GM23338 (cell line): ENCODE results near the gene SNX11.

Source experiments
- CREB1 ChIP-seq: fragments of 250-450 bp; sonication (Bioruptor Pico); IDR thresholded peaks from 2 replicates; pipeline ENCODE4 v1.5.0; 2020; ENCODE audit warnings: low read depth, mild to moderate bottlenecking, moderate library complexity
- EZH2 ChIP-seq: fragments of 200-600 bp; sonication (generic); IDR thresholded peaks from one replicate; pipeline ENCODE4 v1.8.0; 2017; ENCODE audit warnings: antibody characterized with exemption, mild to moderate bottlenecking, low read depth; ENCODE audit not compliant: unreplicated experiment
- EZH2phosphoT487 ChIP-seq: fragments of 200-600 bp; sonication (generic); IDR thresholded peaks from one replicate; pipeline ENCODE4 v1.8.1; 2018; ENCODE audit warnings: antibody characterized with exemption; ENCODE audit not compliant: unreplicated experiment
- JUNB ChIP-seq: IDR thresholded peaks from one replicate; pipeline ENCODE4 v1.6.1; 2016; ENCODE audit warnings: antibody characterized with exemption; ENCODE audit not compliant: unreplicated experiment
- NANOG ChIP-seq: IDR thresholded peaks from 2 replicates; pipeline ENCODE4 v1.6.1; 2016; ENCODE audit warnings: antibody characterized with exemption, borderline replicate concordance
- POLR2AphosphoS5 ChIP-seq: IDR thresholded peaks from 2 replicates; pipeline ENCODE4 v1.6.1; 2016; ENCODE audit warnings: antibody characterized with exemption, low read depth
- ZNF114 ChIP-seq: fragments of 250-450 bp; sonication (Bioruptor Pico); IDR thresholded peaks from 2 replicates; pipeline ENCODE4 v1.5.0; 2020; ENCODE audit warnings: mild to moderate bottlenecking, moderate library complexity
- ZNF331 ChIP-seq: fragments of 250-450 bp; sonication (Bioruptor Pico); IDR thresholded peaks from 2 replicates; pipeline ENCODE4 v1.5.0; 2020; ENCODE audit warnings: low read depth, mild to moderate bottlenecking, moderate library complexity
- TF ChIP-seq, protein P1 (sequence below), 2 experiments: fragments of 200-600 bp in 1 of 2; sonication (generic) in 1 of 2; conservative IDR thresholded peaks; 2 replicates each; pipeline versions ENCODE4 v1.5.1 to v1.6.1; 2016 to 2017; ENCODE audit warnings: antibody characterized with exemption in 2 of 2, low read depth in 2 of 2, mild to moderate bottlenecking in 2 of 2, moderate library complexity in 1 of 2
- TF ChIP-seq, protein P2 (sequence below): IDR thresholded peaks from one replicate; pipeline ENCODE4 v1.6.1; 2018; ENCODE audit warnings: antibody characterized with exemption; ENCODE audit not compliant: unreplicated experiment
- TF ChIP-seq, protein P3 (sequence below): IDR thresholded peaks from 2 replicates; pipeline ENCODE4 v1.6.1; 2016; ENCODE audit warnings: antibody characterized with exemption
- TF ChIP-seq, protein P4 (sequence below): fragments of 250-450 bp; sonication (Bioruptor Pico); IDR thresholded peaks from 2 replicates; pipeline ENCODE4 v1.5.0; 2020; ENCODE audit warnings: mild to moderate bottlenecking, moderate library complexity

DNA sequence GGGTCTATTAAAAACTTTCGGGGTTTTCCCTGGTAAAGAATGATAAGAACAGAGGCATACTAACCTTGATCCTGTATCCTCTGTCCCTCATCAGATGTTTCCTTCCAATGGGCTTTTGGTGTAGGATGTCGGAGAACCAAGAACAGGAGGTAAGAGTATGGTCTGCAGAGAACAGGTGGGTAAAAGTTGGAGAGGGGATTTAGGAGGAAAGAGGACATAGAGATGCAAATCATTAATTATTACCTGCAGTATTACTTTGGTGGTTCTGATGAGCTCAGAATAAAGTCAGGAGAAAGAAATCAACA, 4.3 kb downstream of the SNX11 start:
- TF ChIP-seq, protein P1, sequence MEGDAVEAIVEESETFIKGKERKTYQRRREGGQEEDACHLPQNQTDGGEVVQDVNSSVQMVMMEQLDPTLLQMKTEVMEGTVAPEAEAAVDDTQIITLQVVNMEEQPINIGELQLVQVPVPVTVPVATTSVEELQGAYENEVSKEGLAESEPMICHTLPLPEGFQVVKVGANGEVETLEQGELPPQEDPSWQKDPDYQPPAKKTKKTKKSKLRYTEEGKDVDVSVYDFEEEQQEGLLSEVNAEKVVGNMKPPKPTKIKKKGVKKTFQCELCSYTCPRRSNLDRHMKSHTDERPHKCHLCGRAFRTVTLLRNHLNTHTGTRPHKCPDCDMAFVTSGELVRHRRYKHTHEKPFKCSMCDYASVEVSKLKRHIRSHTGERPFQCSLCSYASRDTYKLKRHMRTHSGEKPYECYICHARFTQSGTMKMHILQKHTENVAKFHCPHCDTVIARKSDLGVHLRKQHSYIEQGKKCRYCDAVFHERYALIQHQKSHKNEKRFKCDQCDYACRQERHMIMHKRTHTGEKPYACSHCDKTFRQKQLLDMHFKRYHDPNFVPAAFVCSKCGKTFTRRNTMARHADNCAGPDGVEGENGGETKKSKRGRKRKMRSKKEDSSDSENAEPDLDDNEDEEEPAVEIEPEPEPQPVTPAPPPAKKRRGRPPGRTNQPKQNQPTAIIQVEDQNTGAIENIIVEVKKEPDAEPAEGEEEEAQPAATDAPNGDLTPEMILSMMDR (conservative IDR thresholded peaks at IDR 0.05; ENCODE audit: low read depth in 2 of 2), result no peak
- TF ChIP-seq EZH2, result no peak
- TF ChIP-seq EZH2phosphoT487, result no peak
- TF ChIP-seq POLR2AphosphoS5, result no peak
- no peak for TF ChIP-seq CREB1 (CRISPR knock-in tag)
- TF ChIP-seq, protein P2, sequence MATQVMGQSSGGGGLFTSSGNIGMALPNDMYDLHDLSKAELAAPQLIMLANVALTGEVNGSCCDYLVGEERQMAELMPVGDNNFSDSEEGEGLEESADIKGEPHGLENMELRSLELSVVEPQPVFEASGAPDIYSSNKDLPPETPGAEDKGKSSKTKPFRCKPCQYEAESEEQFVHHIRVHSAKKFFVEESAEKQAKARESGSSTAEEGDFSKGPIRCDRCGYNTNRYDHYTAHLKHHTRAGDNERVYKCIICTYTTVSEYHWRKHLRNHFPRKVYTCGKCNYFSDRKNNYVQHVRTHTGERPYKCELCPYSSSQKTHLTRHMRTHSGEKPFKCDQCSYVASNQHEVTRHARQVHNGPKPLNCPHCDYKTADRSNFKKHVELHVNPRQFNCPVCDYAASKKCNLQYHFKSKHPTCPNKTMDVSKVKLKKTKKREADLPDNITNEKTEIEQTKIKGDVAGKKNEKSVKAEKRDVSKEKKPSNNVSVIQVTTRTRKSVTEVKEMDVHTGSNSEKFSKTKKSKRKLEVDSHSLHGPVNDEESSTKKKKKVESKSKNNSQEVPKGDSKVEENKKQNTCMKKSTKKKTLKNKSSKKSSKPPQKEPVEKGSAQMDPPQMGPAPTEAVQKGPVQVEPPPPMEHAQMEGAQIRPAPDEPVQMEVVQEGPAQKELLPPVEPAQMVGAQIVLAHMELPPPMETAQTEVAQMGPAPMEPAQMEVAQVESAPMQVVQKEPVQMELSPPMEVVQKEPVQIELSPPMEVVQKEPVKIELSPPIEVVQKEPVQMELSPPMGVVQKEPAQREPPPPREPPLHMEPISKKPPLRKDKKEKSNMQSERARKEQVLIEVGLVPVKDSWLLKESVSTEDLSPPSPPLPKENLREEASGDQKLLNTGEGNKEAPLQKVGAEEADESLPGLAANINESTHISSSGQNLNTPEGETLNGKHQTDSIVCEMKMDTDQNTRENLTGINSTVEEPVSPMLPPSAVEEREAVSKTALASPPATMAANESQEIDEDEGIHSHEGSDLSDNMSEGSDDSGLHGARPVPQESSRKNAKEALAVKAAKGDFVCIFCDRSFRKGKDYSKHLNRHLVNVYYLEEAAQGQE, result no peak
- TF ChIP-seq, protein P3, sequence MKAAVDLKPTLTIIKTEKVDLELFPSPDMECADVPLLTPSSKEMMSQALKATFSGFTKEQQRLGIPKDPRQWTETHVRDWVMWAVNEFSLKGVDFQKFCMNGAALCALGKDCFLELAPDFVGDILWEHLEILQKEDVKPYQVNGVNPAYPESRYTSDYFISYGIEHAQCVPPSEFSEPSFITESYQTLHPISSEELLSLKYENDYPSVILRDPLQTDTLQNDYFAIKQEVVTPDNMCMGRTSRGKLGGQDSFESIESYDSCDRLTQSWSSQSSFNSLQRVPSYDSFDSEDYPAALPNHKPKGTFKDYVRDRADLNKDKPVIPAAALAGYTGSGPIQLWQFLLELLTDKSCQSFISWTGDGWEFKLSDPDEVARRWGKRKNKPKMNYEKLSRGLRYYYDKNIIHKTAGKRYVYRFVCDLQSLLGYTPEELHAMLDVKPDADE, result no peak
- TF ChIP-seq NANOG, result no peak
- TF ChIP-seq JUNB, result no peak
- TF ChIP-seq, protein P4, sequence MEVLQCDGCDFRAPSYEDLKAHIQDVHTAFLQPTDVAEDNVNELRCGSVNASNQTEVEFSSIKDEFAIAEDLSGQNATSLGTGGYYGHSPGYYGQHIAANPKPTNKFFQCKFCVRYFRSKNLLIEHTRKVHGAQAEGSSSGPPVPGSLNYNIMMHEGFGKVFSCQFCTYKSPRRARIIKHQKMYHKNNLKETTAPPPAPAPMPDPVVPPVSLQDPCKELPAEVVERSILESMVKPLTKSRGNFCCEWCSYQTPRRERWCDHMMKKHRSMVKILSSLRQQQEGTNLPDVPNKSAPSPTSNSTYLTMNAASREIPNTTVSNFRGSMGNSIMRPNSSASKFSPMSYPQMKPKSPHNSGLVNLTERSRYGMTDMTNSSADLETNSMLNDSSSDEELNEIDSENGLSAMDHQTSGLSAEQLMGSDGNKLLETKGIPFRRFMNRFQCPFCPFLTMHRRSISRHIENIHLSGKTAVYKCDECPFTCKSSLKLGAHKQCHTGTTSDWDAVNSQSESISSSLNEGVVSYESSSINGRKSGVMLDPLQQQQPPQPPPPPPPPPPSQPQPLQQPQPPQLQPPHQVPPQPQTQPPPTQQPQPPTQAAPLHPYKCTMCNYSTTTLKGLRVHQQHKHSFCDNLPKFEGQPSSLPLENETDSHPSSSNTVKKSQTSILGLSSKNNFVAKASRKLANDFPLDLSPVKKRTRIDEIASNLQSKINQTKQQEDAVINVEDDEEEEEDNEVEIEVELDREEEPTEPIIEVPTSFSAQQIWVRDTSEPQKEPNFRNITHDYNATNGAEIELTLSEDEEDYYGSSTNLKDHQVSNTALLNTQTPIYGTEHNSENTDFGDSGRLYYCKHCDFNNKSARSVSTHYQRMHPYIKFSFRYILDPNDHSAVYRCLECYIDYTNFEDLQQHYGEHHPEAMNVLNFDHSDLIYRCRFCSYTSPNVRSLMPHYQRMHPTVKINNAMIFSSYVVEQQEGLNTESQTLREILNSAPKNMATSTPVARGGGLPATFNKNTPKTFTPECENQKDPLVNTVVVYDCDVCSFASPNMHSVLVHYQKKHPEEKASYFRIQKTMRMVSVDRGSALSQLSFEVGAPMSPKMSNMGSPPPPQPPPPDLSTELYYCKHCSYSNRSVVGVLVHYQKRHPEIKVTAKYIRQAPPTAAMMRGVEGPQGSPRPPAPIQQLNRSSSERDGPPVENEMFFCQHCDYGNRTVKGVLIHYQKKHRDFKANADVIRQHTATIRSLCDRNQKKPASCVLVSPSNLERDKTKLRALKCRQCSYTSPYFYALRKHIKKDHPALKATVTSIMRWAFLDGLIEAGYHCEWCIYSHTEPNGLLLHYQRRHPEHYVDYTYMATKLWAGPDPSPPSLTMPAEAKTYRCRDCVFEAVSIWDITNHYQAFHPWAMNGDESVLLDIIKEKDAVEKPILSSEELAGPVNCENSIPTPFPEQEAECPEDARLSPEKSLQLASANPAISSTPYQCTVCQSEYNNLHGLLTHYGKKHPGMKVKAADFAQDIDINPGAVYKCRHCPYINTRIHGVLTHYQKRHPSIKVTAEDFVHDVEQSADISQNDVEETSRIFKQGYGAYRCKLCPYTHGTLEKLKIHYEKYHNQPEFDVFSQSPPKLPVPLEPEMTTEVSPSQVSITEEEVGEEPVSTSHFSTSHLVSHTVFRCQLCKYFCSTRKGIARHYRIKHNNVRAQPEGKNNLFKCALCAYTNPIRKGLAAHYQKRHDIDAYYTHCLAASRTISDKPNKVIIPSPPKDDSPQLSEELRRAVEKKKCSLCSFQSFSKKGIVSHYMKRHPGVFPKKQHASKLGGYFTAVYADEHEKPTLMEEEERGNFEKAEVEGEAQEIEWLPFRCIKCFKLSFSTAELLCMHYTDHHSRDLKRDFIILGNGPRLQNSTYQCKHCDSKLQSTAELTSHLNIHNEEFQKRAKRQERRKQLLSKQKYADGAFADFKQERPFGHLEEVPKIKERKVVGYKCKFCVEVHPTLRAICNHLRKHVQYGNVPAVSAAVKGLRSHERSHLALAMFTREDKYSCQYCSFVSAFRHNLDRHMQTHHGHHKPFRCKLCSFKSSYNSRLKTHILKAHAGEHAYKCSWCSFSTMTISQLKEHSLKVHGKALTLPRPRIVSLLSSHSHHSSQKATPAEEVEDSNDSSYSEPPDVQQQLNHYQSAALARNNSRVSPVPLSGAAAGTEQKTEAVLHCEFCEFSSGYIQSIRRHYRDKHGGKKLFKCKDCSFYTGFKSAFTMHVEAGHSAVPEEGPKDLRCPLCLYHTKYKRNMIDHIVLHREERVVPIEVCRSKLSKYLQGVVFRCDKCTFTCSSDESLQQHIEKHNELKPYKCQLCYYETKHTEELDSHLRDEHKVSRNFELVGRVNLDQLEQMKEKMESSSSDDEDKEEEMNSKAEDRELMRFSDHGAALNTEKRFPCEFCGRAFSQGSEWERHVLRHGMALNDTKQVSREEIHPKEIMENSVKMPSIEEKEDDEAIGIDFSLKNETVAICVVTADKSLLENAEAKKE, result no peak
- TF ChIP-seq ZNF331 (CRISPR knock-in tag), result no peak
- no peak for TF ChIP-seq ZNF114
